GM21619 (cell line): ENCODE measurements around the gene HEYL.
"Not testable (repeated sequence)": the region's sequence is repeated elsewhere in the genome, so short reads cannot be mapped to it uniquely, and the experiment has no call there.

Source experiments
- ATAC-seq: cut with Tn5 transposase; IDR thresholded peaks from one replicate; pipeline ENCODE4 v1.9.1; 2021; ENCODE audit not compliant: unreplicated experiment

Gene HEYL

GRCh38 chr1:39609618-39610331, 29.7 kb downstream of the HEYL start:
- ATAC-seq = no peak

- no peak for ATAC-seq
Observed at GRCh38 chr1:39608921-39609320, 30.5 kb downstream of the HEYL start.

DNA sequence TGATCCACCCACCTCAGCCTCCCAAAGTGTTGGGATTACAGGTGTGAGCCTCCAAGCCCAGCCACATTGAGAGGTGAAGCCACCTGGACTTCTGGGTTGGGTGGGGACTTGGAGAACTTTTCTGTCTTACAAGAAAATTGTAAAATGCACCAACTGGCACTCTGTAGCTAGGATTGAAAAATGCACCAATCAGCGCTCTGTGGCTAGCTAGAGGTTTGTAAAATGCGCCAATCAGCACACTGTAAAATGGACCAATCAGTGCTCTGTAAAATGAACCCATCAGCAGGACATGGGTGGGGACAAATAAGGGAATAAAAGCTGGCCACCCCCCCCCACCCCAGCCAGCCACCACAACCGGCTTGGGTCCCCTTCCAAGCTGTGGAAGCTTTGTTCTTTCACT, 35.8 kb downstream of the HEYL start:
- not testable (repeated sequence) for ATAC-seq

DNA sequence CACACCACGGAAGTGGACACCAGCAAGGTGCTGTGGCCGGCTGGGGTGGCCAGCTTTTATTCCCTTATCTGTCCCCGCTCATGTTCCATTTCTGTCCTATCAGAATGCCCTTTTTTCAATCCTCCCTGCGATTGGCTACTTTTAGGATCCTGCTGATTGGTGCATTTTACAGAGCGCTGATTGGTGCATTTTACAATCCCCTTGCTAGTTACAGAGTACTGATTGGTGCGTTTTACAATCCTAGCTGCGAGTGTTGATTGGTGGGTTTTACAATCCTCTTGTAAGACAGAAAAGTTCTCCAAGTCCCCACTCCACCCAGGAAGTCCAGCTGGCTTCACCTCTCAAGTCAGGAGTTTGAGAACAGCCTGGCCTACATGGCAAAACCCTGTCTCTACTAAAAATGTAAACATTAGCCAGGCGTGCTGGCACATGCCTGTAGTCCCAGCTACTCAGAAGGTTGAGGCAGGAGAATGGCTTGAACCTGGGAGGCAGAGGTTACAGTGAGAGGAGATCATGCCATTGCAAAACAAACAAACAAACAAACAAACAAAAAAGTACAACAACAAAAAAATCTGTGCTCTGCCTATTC, 37.7 kb downstream of the HEYL start:
- not testable (repeated sequence) for ATAC-seq

- no peak for ATAC-seq
Observed at GRCh38 chr1:39596163-39596562, 43.3 kb downstream of the HEYL start.

DNA sequence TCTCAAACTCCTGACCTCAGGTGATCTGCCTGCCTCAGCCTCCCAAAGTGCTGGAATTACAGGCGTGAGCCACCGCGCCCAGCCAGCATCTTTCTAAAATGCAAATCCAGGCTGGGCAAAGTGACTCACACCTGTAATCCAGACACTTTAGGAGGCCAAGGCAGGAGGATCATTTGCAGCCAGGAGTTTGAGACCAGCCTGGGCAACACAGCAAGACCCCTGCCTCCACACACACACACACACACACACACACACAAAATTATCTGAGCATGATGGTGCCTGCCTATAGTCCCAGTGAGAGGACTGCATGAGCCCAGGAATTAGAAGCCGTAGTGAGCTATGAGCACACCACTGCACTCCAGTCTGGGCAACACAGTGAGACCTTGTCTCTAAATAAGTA, 46.1 kb downstream of the HEYL start:
- no peak for ATAC-seq

DNA sequence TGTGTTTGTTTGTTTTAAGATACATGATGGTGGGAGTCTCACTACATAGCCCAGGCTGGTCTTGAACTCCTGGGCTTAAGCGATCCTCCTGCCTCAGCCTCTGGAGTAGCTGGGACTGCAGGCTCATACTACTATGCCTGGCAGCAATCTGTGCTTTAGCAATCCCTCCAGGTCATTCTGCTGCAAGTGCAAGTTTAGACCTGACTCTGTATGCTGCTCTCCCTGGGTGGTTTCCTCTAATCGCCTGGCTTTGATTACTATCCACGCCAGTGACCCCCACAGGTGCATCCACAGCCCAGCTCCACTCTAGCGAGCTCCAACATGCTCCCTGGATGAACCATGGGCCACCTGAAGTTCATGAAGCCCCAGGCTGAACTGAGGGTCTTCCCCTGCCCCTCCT, 47.4 kb downstream of the HEYL start:
- no peak for ATAC-seq

GRCh38 chr1:39590546-39590945, 48.9 kb downstream of the HEYL start:
- no peak for ATAC-seq

GRCh38 chr1:39585933-39586332, 53.5 kb downstream of the HEYL start:
- ATAC-seq = no peak

DNA sequence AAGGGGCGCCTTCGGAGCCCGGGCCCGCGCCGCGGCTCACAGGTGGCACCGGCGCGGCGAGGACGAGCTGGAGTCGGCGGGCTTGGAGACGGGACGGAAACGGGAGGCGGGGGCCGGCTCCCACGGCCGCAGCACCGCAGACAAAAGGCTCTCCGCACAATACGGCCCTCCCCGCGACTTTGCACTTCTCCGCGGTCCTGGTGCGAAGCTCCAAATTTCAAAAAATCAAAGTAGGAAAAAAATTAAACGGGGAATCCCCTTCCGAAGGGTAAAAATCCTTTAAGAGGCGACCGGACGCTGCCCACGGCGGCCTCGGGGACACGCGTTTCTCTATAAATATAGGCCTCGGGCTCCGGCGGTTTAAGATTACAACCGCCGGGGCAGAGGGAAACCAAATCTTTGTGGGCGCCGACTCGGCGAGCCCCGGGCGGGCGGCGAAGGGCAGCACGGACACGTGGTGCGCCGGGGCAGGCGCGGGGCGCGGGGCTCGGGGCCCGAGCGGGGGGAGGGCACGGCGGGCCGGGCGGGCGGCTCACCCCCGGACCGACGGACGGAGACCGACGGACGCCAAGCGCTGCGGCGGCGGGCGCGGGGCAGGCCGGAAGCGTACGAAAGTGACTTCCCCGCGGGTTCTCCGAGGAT, 63.3 kb downstream of the HEYL start:
- ATAC-seq = peak; percentile 42

DNA sequence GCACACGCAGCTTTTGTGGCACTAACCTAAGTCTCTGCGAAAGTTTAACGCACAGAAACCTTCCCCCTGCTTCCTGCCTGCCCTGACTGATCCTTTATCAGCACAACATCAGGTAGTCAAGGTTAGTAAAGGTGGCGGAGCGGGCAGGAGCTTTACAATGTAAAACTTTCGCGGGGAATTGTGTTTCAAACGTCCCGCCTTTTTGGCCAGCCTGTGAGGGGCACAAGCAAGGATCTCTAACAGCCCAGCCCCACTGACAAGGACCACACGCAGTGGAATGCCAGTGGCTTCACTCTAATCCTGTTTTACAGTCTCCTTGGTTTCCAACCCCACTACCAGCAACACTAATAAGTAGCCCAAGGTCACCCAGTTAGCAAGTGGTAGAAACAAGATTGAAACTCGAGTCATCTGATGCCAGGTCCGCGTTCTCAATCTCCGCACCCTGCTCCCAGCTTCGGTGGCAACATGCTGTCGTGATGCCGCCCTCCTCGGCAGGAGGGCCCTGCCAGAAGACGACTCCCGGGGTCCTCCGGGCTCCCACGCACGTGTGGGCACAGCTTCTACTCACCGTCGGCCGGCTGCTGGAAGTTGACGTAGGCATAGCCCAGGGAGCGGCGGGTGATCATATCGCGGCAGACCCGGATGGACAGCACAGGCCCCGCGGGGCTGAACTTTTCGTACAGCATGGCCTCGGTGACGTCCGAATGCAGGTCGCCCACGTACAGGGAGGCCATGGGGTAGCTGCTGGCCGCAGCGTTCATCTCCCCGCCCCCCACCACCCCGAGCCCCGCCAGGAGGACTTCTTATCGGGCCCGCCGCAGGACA, 64.0 kb downstream of the HEYL start:
- ATAC-seq = peak; percentile 30

DNA sequence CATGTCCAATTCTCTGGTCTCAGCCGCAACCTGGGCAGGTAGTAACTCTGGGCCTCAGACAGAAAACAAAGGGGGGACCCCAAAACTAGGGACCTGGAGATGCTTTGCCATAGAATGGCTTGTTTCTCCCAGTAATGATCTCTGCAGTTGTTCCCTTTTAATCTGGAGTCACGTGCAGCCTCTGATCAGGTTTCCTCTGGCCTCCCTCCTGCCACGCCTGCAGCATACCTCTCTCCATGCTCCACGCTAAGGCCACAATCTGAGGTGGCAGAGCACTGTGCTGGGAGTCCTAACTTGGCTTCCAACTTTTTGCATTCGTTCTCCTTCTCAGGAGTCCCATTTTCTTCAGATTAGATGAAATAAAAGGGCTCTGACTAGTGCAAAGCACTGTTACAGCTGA, 64.8 kb downstream of the HEYL start:
- ATAC-seq = no peak
